Caco-2 (cell line): ENCODE data around the gene REPS2. TPM values are rescaled to one million over a fixed set of nuclear protein-coding genes. Genes with fewer than 3 reads are reported as not detected.

Source experiments
- BruUV-seq: library from RNA; stranded (reverse); fragments of 400-500 nt; replicated peaks from 2 replicates; lab custom pipeline; 2021; lab: Mats Ljungman, UMichigan
- CTCF ChIA-PET: fragments of 300-600 bp; sonication (Branson Sonifier 250); formaldehyde crosslinking; loops from one replicate; lab custom pipeline; 2022; ENCODE audit warnings: antibody characterized with exemption; lab: Charles Lee
- POLR2A ChIA-PET: fragments of 300-600 bp; sonication (Branson Sonifier 250); formaldehyde crosslinking; loops from one replicate; lab custom pipeline; 2022; ENCODE audit warnings: antibody characterized with exemption; lab: Charles Lee
- DNase-seq, 2 experiments: peaks; one replicate each; pipeline versions ENCODE4 v3.0.0 to v3.0.0-alpha.2; 2020 to 2022
- H3K27me3 ChIP-seq: replicated peaks from 2 replicates; pipeline ENCODE4 v1.6.0; 2011; ENCODE audit warnings: low read length; ENCODE audit not compliant: control insufficient read depth, insufficient read depth
- H3K36me3 ChIP-seq: 2 replicates; pipeline ENCODE4 v1.5.1; 2011; ENCODE audit warnings: low read length; ENCODE audit not compliant: control insufficient read depth, insufficient read depth
- H3K4me1 ChIP-seq: fragments of 250-450 bp; sonication (Bioruptor Pico); 2 replicates; pipeline ENCODE4 v1.5.1; 2020; ENCODE audit warnings: mild to moderate bottlenecking
- H3K4me3 ChIP-seq: 2 replicates; pipeline ENCODE4 v1.5.1; 2011; ENCODE audit warnings: low read depth, mild to moderate bottlenecking, control low read depth, low read length
- H3K9me3 ChIP-seq: fragments of 250-450 bp; sonication (Bioruptor Pico); 2 replicates; pipeline ENCODE4 v1.5.1; 2020; ENCODE audit warnings: mild to moderate bottlenecking, moderate library complexity
- H3K27ac Mint-ChIP-seq: one replicate; pipeline ENCODE4 v1.8.0; 2022; ENCODE audit warnings: mixed read lengths; ENCODE audit not compliant: unreplicated experiment
- H3K27me3 Mint-ChIP-seq: one replicate; pipeline ENCODE4 v1.8.0; 2022; ENCODE audit warnings: mixed read lengths; ENCODE audit not compliant: insufficient read depth, unreplicated experiment
- H3K36me3 Mint-ChIP-seq: one replicate; pipeline ENCODE4 v1.8.0; 2022; ENCODE audit warnings: mild to moderate bottlenecking, mixed read lengths; ENCODE audit not compliant: insufficient read depth, unreplicated experiment
- H3K4me1 Mint-ChIP-seq: one replicate; pipeline ENCODE4 v1.8.0; 2022; ENCODE audit warnings: low read depth, mixed read lengths; ENCODE audit not compliant: unreplicated experiment
- H3K4me3 Mint-ChIP-seq: one replicate; pipeline ENCODE4 v1.8.0; 2022; ENCODE audit warnings: mild to moderate bottlenecking, moderate library complexity, mixed read lengths; ENCODE audit not compliant: unreplicated experiment
- H3K9me3 Mint-ChIP-seq: one replicate; pipeline ENCODE4 v1.8.0; 2022; ENCODE audit warnings: mixed read lengths; ENCODE audit not compliant: unreplicated experiment
- CTCF ChIP-seq, 2 experiments: fragments of 200-600 bp in 1 of 2; IDR thresholded peaks; 1 replicate in 1 of 2; 2 replicates in 1 of 2; pipeline versions ENCODE4 v1.5.1 to v1.8.0; 2011 to 2022; ENCODE audit warnings: antibody characterized with exemption in 1 of 2, control low read depth in 1 of 2, inconsistent platforms in 1 of 2, low read depth in 1 of 2, low read length in 1 of 2, mild to moderate bottlenecking in 1 of 2, moderate library complexity in 1 of 2; ENCODE audit not compliant: insufficient read depth in 1 of 2, severe bottlenecking in 1 of 2, unreplicated experiment in 1 of 2
- intact Hi-C: fragments of 100-400 bp; cut with micrococcal nuclease; formaldehyde crosslinking; loops from one replicate; pipeline ENCODE4 v1.10.0; 2022; ENCODE audit not compliant: unreplicated experiment
- total RNA-seq: library from RNA; stranded (reverse); gene quantifications from 2 replicates; pipeline ENCODE4 v1.2.3, GENCODE V29; 2022

Gene REPS2
- total RNA-seq, 1 experiment from 2014 or later, result 0.86 TPM

GRCh38 chrX:16946971-16947562, 609 bp downstream of the REPS2 start:
- POLR2A ChIA-PET, result no interaction called here
- CTCF ChIA-PET, result interaction anchor here (0.6 kb wide), 1 partner anchor 76 kb away, joined by 5 read pairs; no protein-coding TSS in a partner anchor

GRCh38 chrX:16950423-16950822, 4.0 kb downstream of the REPS2 start:
- CTCF ChIA-PET, result no interaction called here
- no TSS peak for BruUV-seq
- H3K27me3 Mint-ChIP-seq, result peaks cover 4% of the 10 kb centered on the region

More at GRCh38 chrX:16946971-16947562, 609 bp downstream of the REPS2 start:
- peaks cover 8% of the 10 kb centered on the region for H3K27me3 Mint-ChIP-seq
- H3K9me3 Mint-ChIP-seq, result no peaks in the 10 kb centered on the region
- no peaks in the 10 kb centered on the region for H3K36me3 Mint-ChIP-seq
- H3K4me3 Mint-ChIP-seq, result peak overlapping the region; percentile 74
- H3K36me3 ChIP-seq, result no peaks in the 10 kb centered on the region
- no peaks in the 10 kb centered on the region for H3K4me1 ChIP-seq
- TF ChIP-seq CTCF (IDR thresholded peaks at IDR 0.05; ENCODE audit: insufficient read depth in 1 of 2, low read depth in 1 of 2, low read length in 1 of 2, severe bottlenecking in 1 of 2, unreplicated experiment in 1 of 2), result no peak
- BruUV-seq, result no TSS peak
- DNase-seq, result peak in 1 of 2 experiments; percentile 2
- H3K4me3 ChIP-seq, result peak overlapping the region; percentile 54
- no peaks in the 10 kb centered on the region for H3K4me1 Mint-ChIP-seq
- no peaks in the 10 kb centered on the region for H3K9me3 ChIP-seq
- intact Hi-C loops, result no loop called here
- H3K27me3 ChIP-seq, result no peaks in the 10 kb centered on the region
- no peak overlapping the region for H3K27ac Mint-ChIP-seq

GRCh38 chrX:16953606-16954211, 7.3 kb downstream of the REPS2 start:
- no peak for DNase-seq
- H3K36me3 ChIP-seq, result no peaks in the 10 kb centered on the region
- no TSS peak for BruUV-seq
- H3K27me3 ChIP-seq, result no peaks in the 10 kb centered on the region
- Mint-ChIP-seq H3K4me3 (no peak overlapping the region), H3K4me1 (no peaks in the 10 kb centered on the region), H3K27me3 (peaks cover 4% of the 10 kb centered on the region), H3K36me3 (no peaks in the 10 kb centered on the region), H3K27ac (no peak overlapping the region), H3K9me3 (no peaks in the 10 kb centered on the region)
- no peak for TF ChIP-seq CTCF (IDR thresholded peaks at IDR 0.05; ENCODE audit: insufficient read depth in 1 of 2, low read depth in 1 of 2, low read length in 1 of 2, severe bottlenecking in 1 of 2, unreplicated experiment in 1 of 2)
- H3K4me3 ChIP-seq, result no peak overlapping the region
- intact Hi-C loops, result no loop called here
- POLR2A ChIA-PET, result no interaction called here
- CTCF ChIA-PET, result no interaction called here
- no peaks in the 10 kb centered on the region for H3K9me3 ChIP-seq
- H3K4me1 ChIP-seq, result no peaks in the 10 kb centered on the region

More at GRCh38 chrX:16950423-16950822, 4.0 kb downstream of the REPS2 start:
- Histone ChIP-seq H3K9me3 (no peaks in the 10 kb centered on the region), H3K36me3 (no peaks in the 10 kb centered on the region), H3K4me3 (no peak overlapping the region), H3K4me1 (no peaks in the 10 kb centered on the region), H3K27me3 (no peaks in the 10 kb centered on the region)
- no peak for TF ChIP-seq CTCF (IDR thresholded peaks at IDR 0.05; ENCODE audit: insufficient read depth in 1 of 2, low read depth in 1 of 2, low read length in 1 of 2, severe bottlenecking in 1 of 2, unreplicated experiment in 1 of 2)
- Mint-ChIP-seq H3K36me3 (no peaks in the 10 kb centered on the region), H3K4me1 (no peaks in the 10 kb centered on the region), H3K27ac (no peak overlapping the region), H3K4me3 (no peak overlapping the region), H3K9me3 (no peaks in the 10 kb centered on the region)
- no peak for DNase-seq
- intact Hi-C loops, result no loop called here
- POLR2A ChIA-PET, result no interaction called here
